Left lobe of liver (tissue), 2 donors: Measurements from ENCODE around the gene BCL7A. TPM values are rescaled to one million over a fixed set of nuclear protein-coding genes. Genes with fewer than 3 reads are reported as not detected.

Experiments
- ATAC-seq: fragments of 200-7000 bp; cut with Tn5 transposase; one replicate; pipeline ENCODE4 v1.9.1; 2020; ENCODE audit warnings: mild to moderate bottlenecking, moderate library complexity
- DNase-seq: peaks from one replicate; pipeline ENCODE4 v3.0.0-alpha.2; 2020; ENCODE audit warnings: low spot score
- total RNA-seq: library from RNA; stranded (reverse); gene quantifications from one replicate; pipeline ENCODE4 v1.2.1, GENCODE V29; 2021
- donor health status: DM: no; HTN: no; CAD: no; lungs with moderate emphysema.
- donor health status: DM: no; HTN: yes; CAD: no.

BCL7A gene
- total RNA-seq, 1 donor from 2014 or later = 5.2 TPM

DNA sequence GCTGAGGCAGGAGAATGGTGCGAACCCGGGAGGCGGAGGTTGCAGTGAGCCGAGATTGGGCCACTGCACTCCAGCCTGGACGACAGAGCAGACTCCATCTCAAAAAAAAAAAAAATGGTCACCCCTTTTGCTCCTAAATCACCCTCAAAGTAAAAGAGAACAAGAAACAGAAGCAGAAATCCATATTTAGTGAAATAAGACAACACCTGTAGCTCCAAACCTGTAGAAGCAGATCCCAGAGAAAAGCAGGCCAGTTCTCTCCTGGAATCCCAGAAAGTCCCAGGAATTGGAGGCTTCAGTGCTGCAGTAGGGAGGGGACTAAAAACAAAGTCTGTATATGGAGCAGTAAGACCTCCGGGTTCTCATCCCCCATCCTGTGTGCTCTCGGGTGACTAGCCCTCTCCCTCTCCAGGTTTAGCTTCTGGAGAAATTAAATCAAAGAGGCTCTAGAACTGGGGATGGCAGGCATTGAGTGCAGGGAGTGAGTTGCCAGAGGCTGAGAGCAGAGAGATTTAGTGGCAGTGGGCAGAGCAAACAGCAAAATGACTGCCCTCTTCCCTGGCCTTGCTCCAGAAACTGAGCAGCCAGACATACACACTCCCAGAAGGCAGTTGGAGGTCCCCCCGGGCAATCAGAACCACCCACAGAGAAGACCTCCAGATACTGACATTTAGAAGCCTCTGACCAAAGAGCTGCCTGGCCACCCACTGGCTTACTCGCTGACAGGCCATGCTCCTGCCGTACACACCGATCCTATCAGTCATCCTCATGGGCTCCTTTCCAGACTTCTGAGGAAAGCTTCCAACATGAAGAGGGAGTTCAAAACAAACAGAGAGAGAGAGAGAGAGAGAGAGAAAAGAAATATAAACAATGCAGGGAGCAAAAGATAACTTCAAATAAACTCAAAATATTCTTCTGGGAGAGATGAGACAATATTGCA lies 50.6 kb downstream of the BCL7A start:
- ATAC-seq = peak; percentile 91
- DNase-seq = peak; percentile 73

DNA sequence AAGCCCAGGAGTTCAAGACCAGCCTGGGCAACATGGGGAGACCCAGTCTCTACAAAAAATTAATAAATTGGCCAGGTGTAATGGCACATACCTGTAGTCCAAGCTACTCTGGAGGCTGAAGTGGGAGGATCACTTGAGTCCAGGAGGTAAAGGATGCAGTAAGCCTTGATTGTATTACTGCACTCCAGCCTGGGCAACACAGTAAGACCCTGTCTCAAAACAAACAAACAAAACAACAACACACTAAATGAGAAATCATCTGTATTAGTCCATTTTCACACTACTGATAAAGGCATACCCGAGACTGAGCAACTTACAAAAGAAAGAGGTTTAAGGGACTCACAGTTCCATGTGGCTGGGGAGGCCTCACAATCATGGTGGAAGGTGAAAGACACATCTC lies 52.1 kb downstream of the BCL7A start:
- ATAC-seq (no peak), DNase-seq (no peak)

DNA sequence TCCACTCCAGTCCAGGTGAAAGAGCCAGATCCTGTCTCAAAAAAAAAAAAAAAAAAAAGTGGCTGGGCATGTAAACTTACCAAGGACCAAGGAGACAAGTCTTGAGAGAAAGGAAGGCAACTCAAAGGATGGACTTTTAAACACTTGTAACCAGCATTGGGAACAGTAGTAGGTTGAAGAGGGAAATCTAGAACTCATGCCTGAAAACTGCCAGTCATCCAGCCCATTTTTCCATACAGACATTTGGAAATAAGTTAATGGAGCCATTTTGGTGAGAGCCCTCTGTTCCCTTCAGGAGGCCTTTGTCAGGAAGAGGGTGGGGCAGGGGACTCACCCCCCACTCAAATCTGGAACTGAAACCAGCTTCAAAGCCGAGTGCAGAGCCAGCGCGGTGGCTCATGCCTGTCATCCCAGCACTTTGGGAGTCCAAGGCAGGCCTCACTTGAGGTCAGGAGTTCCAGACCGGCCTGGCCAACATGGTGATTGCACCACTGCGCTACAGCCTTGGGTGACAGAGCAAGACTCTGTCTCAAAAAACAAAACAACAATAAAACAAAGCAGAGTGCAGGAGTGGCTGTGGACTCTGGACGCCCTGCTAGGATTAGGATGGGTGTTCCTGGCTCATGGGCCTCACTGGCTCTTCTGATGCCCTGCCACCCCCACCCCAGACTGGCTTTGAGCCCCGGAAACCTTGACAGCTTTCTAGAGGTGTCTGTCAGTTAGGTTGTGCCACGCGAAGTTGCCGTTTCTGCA lies 55.2 kb downstream of the BCL7A start:
- DNase-seq = no peak

DNA sequence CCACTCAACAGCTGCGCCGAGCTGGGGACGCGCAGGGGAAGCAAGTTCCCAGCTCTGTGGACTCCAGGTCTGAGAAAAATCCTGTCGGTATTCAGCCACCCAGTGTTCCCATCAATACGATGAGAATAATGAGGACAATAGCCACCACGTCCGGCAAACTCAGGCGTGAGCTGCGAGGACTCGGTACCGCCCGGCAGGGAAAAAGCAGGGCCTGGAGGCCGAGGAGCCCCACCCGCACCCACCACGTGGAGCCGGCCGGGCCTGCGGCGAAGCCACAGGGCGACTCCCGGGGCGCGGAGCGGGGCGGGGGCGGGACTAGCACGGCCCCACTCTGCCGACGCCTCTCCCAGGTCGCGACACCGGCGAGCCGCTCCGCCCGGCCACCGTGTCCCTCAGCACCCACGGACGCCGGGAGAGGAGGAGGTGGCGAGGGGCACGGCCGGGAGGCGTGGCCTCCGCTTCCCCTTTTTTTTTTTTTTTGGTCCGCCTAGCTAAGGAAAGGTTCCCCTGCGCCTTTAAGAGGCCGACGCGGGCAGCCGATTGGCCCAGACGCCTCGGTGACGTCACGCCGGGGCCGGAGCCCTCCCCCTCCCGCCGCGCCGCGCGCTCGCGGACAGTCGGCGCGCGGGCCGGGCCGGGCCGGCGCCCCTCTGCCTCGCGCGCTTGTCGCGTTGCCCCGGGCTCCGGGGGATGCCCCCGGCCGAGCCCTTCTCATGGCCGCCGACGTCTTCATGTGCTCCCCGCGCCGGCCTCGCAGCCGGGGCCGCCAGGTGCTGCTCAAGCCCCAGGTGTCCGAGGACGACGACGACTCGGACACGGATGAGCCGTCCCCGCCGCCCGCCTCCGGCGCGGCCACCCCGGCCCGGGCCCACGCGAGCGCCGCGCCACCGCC lies 56.7 kb downstream of the BCL7A start, which contains the start of gene MLXIP:
MLXIP (plus strand) TSS at position 616 of the 892 bp plus-strand sequence; CDS start at position 714, 98 bp downstream.
- ATAC-seq = peak; percentile 85

More for the DNA sequence above, 55.2 kb downstream of the BCL7A start:
- no peak for ATAC-seq

DNA sequence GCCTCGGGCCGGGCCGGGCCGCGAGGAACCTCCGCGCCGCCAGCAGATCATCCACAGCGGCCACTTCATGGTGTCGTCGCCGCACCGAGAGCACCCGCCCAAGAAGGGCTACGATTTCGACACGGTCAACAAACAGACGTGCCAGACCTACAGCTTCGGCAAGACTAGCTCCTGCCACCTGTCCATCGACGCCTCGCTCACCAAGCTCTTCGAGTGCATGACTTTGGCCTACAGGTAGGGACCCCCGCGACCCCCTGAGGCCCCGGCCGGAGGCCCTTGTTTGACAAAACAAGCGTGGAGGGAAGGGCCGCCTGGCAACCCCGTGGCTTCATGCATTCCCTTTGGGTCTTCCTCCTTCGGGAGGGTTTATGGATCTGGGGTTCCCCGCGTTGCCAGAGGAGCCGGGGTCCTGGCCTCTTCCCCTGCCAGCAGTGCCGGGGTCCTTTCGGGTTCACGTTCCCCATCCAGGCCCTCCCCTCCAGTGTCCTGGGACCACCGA lies 57.4 kb downstream of the BCL7A start:
- ATAC-seq (peak; percentile 23), DNase-seq (peak; percentile 70)

More for the DNA sequence above, 56.7 kb downstream of the BCL7A start, which contains the start of gene MLXIP:
- DNase-seq = peak; percentile 94

DNA sequence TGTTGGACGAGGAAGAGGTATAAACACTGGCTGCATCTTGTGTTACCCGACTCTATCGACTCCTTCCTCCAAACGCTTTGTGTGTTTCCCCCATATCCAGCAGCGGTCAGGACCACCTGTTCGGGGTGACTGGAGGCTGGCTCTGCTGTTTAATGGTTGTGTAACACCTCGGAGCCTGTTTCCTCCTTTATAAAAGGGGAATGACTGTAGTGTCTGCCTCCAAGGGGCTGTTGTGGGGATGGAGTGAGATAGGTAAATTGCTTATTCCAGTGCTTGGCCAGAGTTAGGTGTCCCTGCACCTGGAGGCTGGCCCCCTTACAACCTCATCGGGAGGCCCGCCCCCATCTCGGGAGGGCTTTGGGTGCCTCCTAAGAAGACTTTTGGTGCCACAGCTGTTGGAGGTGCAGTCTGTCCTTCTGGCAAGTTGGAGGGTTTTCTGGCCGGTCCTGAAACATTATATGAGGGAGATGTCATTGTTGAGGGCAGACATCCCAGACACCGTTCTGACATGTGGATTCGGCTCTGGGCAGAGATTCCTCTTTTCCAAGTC lies 57.9 kb downstream of the BCL7A start:
- ATAC-seq = no peak

DNA sequence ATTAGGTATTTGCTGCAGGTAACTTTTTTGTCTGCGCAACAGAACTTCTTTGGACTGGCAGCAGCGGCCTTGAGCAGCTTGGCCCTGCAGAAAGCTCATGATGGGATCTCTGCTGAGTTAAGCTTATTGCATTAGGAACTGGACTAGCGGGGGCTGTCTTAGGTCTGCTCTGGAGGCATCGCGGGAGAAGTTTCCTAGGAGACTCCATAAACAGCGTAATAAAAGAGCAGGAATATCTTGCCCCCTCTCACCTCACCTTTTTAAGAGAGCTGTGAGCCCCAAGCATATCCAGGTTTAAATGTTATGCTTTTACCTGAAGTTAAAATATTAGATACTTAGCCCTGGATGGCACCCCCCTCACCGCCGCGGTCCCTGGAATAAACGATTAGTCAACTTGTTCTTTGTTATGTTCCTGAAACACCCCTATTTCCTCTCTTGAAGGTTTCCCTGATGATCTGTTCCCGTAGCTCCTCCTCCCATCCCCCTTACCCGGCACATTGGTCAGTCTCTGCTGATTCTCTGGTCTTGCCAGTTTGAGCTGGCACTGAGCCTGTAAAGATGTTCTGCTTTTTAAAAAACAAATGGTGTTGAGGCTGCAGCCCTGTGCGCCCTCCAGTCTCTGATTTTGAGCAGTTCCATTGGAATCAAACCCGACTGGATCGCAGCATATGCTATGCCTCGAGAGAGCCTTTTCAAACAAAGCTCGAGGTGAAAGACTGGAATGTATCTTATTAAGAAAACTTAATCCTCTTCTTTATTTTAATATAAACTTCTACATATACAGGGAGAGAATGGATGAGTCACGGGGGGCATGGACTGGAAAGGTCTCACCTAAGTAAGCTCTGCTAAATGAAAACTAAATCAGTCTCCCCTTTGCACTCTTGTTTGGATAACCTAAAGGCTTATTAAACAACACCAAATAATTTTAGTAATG lies 58.7 kb downstream of the BCL7A start:
- DNase-seq = peak; percentile 71
- peak; percentile 40 for ATAC-seq

More for the DNA sequence above, 57.9 kb downstream of the BCL7A start:
- no peak for DNase-seq

DNA sequence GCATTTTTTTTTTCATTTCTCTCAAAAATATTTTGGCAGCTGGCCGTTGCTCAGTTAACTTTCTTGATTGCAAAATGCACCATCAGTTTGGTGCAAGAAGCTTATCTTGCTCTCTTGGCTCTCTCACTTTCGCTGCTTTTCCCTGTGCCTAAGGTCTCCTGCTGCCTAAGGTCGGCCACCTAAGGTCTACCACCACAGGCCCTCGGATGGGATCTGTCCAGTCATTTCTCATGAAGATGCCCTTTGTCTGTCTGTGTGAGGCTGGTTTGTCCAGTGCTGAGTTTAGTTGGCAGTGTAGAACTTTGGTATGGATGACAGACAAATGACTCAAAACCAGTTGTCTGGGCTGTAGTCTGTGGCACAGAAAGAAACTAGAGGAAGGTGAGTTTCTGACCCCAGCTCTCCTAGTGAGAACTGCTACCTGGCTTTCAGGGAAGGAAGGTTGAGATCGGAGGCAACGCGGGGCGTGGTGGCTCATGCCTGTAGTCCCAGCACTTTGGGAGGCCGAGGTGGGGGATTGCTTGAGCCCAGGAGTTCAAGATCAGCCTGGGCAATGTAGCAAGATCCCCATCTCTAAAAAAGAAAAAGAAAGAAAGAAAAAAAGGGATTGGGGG lies 59.5 kb downstream of the BCL7A start:
- ATAC-seq (no peak), DNase-seq (no peak)

DNA sequence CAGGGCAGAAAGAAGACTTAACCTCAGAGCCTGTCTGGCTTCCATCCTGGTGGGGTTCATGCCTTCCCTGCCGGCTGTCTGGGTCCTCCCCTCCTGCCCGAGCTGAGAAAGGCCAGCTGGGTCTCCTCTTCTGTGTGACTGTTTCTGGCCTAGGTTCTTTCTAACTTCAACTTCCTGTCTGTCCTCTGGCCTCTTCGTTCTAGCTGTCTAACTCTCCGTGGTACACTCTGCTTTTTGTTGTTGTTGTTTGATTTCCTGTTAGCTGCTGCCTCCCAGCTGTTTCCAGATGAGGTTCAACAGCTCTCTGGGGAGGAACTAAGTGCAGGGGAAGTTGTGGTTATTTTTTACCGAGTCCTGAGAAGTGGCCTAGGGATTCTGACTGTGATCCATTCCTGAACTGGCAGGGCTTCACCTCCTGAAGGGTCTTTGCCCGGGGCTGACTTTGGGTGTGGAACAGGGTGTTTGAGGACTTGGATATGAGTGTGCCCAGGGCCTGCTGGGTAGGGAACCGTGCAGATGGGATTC lies 60.1 kb downstream of the BCL7A start:
- ATAC-seq = peak; percentile 2
- DNase-seq = no peak

DNA sequence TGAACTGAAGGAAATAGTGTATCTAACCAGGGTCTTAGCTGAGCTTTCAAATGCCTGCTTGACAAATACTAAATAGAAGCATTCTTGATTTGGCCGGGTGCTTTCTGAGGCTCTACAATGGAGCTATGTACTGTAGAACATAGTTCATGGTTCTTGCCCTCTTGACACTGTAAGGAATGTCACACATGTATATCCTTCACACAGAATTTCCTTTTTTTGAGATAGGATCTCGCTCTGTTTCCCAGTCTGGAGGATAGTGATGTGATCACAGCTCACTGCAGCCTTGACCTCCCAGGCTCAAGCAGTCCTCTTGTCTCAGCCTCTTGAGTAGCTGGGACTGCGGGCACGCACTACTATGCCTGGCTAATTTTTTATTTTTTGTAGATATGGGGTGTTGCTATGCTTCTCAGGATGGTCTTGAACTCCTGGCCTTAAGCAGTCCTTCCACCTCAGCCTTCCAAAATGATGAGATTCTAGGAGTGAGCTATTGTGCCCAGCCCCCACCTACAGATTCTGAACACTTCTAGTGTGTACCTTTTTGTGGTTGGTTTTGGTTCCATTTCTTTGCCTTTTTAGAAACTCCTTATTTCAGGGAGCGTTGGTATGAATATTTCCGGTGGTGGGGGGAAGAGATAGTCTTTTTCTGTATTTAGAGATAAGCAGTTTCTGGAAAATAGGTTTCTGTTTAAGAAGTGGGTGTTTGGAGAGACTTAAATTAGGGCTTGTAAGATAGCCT lies 61.1 kb downstream of the BCL7A start:
- DNase-seq = no peak
- ATAC-seq = no peak

DNA sequence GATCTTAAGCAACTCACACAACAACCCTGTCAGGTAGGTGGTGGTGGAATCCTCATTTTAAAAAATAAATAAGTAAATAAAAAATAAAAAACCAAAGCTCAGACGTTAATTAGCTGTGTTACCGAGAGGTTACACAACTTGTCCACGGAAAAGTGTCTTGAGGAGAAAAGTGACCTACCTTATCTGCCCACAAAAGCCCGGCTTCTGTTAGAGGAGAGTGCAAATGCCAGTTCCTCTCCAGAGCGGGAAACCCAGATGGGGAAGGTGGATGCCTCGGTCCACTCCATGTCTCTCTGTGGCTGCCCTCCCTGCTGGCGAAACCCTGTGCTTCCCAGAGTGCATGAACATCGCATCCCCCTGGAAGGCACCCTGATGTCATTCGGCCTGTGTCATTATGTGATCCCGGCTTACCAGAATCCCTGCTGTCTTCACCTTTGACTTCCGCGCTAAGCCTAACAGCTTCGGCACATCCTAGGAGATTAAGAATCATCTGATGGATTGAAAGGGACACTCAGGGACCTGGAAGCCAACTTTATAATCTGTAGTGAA lies 63.2 kb downstream of the BCL7A start:
- DNase-seq (no peak), ATAC-seq (no peak)

DNA sequence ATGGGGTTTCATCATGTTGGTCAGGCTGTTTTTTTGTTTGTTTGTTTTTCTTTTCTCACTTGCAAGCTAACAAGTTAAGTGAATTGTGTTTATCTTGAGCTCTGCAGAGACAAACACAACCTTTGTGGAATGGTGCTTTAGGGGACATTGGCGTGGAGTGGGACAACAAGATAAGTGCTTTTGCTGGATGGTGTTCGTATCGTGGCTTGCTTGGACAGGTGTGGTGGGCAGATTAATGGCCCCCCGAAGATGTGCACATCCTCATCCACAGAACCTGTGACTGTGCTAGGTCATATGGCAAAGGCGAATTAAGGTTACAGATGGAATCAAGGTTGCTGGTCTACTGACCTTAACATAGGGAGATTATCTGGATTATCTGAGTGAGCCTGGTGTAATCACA lies 63.9 kb downstream of the BCL7A start:
- no peak for ATAC-seq
- no peak for DNase-seq

DNA sequence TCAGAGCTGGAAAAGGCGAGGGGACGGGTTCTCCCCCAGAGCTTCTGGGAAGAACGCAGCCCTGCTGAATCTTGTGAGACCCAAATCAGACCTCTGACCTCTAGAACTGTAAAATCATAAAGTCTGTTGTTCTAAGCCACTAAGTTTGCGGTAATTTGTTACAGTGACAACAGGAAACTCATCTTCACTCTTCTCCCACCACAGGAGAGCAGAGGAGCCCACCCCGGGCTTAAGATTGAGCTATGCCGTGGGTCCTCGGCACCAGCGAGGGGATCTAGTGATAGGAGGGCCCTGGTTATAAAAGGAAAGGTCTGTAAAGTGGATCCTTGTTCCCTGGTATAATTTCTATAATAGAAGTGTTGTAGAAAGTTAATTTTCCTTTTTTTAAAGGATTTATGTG lies 64.4 kb downstream of the BCL7A start:
- DNase-seq (no peak), ATAC-seq (no peak)

DNA sequence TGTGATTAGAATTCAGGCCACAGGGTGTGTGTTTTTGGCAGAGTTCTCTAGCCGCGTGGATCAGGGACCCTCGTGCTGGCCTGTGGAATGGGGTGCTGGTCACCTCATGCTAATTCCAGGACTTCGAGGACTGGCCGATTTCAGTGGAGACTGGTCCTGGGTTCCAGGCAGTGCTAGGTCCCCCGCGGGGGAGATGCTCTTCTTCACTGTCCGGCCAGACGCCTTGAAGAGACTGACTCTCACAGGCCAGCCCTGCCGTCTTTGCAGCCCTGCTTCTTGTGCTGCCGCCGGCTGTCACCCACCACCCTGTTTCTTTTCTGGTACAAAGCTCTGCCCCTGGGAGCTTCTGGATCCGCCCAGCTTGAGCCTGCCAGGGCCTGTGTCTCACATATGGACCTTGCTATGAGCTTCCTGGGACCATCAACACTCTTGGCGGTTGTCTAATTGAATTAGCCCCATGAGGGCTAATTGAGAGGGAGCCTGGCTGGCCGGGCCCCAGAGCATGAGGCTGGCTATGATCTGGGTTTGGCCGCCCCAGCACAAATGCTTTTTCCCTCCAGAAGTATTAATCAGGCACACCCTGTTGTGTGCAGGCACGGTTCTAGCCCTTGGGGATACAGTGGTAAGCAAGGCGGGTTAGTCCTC lies 65.1 kb downstream of the BCL7A start:
- ATAC-seq (no peak), DNase-seq (no peak)

DNA sequence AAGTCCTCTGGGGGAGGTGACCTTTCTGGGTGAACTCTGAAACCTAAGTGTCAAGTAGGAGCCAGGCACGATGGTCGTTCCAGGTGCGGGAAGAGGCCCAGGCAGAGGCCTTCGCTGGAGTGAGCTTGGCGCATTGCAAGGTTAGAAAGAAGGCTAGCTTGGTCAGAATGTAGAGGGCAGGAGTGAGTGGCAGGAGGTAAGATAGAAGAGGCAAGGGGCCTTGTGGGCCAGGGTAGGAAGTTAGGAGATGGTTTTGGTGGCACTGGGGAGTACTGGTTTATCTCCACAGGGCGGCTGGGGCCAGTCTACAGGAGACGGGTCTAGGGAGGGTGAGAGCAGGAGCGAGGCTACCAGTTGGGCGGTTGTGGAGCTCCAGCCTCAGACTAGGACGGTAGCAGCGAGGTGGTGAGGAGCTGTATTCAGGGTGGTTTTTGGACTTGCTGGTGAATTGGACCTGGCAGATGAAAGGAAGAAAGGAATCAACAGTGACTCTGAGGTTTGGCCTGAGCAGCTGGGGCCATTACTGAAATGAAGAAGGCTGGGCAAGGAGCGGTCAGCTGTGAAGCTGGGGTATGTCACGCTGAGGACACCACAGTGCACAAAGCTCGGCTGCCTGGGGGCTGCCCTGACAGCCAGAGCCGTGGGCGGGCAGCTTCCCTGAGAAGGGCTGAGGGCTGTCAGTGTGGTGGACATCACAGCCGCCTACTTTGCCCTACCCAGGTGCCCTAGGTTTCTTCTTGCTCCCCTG lies 65.9 kb downstream of the BCL7A start:
- ATAC-seq = no peak
- no peak for DNase-seq

DNA sequence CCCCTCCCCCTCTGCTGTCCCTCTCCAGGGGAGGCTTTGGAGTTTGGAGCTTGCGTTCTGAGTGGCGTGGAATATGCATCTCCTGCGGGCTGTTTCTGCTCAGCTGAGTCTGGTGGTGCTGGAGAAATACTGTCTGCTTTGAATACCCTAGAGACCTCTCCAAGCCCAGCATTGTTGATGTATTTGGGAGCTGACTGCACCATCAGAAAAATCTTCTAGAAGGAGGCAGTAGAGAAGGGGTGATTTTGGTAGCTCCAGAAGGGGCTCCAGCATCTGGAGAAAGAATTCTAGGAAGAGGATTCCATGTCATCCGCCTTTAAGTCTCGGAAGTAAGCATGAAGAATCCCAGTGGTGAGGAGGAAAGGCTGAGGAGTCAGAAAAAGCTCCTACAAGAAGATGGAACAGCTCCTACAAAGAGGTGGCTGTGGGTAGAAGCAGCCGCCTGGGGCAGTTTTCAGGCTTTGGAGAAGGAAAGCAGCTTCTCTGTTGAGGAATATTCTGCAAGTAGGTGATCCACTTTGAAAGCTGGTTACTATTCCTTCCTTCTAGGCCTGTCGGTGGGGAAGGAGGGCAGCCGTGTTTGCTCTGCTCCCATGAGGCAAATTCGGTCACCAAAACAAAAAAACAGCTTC lies 66.6 kb downstream of the BCL7A start:
- no peak for ATAC-seq
- DNase-seq = no peak
